Inflammatory macrophage treated with lipopolysaccharide for 1 hour (primary cell): ENCODE results near the gene PLXNB1.
A peak's percentile ranks its signal among the peaks of the same experiment; 100 is the strongest.
"Not testable (repeated sequence)": the region's sequence is repeated elsewhere in the genome, so short reads cannot be mapped to it uniquely, and the experiment has no call there.

Experiments
- DNase-seq, 2 donors: peaks; one replicate each; pipeline ENCODE4 v3.0.0-alpha.2; 2020 to 2022

PLXNB1 gene

GRCh38 chr3:48403533-48404439 lies 26.1 kb downstream of the PLXNB1 start:
- DNase-seq: no peak

- DNase-seq: no peak
These were observed 27.0 kb downstream of the PLXNB1 start for GRCh38 chr3:48402907-48403306.

- no peak for DNase-seq
These were observed 27.6 kb downstream of the PLXNB1 start for GRCh38 chr3:48402281-48402732.

- DNase-seq: not testable (repeated sequence)
These were observed 28.4 kb downstream of the PLXNB1 start for GRCh38 chr3:48401434-48401901.

GRCh38 chr3:48400824-48401433 lies 29.0 kb downstream of the PLXNB1 start:
- DNase-seq: peak; percentile 28 to 61

GRCh38 chr3:48399387-48400172 lies 30.3 kb downstream of the PLXNB1 start:
- DNase-seq: no peak

GRCh38 chr3:48398701-48399386 lies 31.0 kb downstream of the PLXNB1 start:
- DNase-seq: no peak

- DNase-seq: no peak
These were observed 31.9 kb downstream of the PLXNB1 start for GRCh38 chr3:48397767-48398681.

- no peak for DNase-seq
These were observed 34.2 kb downstream of the PLXNB1 start for GRCh38 chr3:48395714-48396113.

GRCh38 chr3:48394391-48394790 lies 35.5 kb downstream of the PLXNB1 start:
- no peak for DNase-seq

- no peak for DNase-seq
These were observed 40.9 kb downstream of the PLXNB1 start for GRCh38 chr3:48388966-48389365.

GRCh38 chr3:48387634-48388033 lies 42.3 kb downstream of the PLXNB1 start:
- no peak for DNase-seq

GRCh38 chr3:48372862-48373435 lies 56.9 kb downstream of the PLXNB1 start:
- DNase-seq: no peak

GRCh38 chr3:48372377-48372770 lies 57.5 kb downstream of the PLXNB1 start:
- no peak for DNase-seq

- no peak for DNase-seq
These were observed 58.1 kb downstream of the PLXNB1 start, which contains the start of gene FBXW12 for GRCh38 chr3:48371651-48372376. Gene FBXW12, plus strand, starts transcription at chr3:48372219. Its CDS starts 549 bp downstream, at chr3:48372768.

- no peak for DNase-seq
These were observed 59.6 kb downstream of the PLXNB1 start for GRCh38 chr3:48370333-48370713.

GRCh38 chr3:48369693-48370332 lies 60.1 kb downstream of the PLXNB1 start:
- DNase-seq: no peak

GRCh38 chr3:48367201-48367600 lies 62.7 kb downstream of the PLXNB1 start:
- DNase-seq: no peak

- DNase-seq: no peak
These were observed 65.0 kb downstream of the PLXNB1 start for GRCh38 chr3:48364840-48365239.

GRCh38 chr3:48361928-48362327 lies 68.0 kb downstream of the PLXNB1 start:
- DNase-seq: no peak
